SKM-1 (cell line): ENCODE results near the gene PARS2.
"Not testable (repeated sequence)": the region's sequence is repeated elsewhere in the genome, so short reads cannot be mapped to it uniquely, and the experiment has no call there.

ENCODE experiments used
- DNase-seq: peaks from one replicate; lab custom pipeline; 2025; ENCODE audit not compliant: unreplicated experiment; lab: John Stamatoyannopoulos, UW

PARS2 gene

DNA sequence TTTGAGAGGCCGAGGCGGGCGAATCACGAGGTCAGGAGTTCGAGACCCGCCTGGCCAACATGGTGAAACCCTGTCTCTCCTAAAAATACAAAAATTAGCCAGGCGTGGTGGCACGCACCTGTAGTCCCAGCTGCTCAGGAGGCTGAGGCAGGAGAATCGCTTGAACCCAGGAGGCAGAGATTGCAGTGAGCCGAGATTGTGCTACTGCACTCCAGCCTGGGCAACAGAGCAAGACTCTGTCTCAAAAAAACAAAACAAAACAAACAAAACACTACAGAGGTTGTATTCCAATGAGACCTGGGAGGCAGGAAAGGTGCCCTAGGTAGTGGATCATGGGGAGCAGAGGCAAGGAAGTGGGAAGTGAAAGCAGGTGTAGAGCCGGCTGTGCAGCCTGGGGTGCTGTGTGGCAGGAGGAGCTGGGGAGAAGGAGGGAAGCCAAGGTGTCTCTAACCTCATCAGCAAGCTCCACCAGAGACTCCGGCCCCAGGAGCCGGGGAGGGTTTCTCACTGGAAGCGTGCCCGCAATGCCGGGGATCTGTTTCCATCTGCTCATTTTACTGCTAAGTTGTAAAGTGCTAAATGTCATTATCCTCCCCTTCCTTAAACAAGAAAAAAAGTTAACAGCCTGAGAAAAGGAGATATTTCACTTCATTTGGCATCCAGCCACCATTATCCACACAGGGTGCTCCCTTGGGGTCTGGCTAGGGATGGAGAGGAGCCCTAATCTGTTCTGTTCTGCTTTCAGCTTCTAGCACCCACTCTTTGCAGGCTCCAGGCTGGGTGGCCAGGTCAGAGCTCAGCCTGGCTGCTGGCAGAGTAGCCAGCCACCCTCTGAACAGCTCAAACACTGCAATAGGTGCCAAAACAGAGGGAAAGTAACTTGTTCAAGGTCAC lies 11.8 kb upstream of the PARS2 start:
- DNase-seq, result not testable (repeated sequence)

DNA sequence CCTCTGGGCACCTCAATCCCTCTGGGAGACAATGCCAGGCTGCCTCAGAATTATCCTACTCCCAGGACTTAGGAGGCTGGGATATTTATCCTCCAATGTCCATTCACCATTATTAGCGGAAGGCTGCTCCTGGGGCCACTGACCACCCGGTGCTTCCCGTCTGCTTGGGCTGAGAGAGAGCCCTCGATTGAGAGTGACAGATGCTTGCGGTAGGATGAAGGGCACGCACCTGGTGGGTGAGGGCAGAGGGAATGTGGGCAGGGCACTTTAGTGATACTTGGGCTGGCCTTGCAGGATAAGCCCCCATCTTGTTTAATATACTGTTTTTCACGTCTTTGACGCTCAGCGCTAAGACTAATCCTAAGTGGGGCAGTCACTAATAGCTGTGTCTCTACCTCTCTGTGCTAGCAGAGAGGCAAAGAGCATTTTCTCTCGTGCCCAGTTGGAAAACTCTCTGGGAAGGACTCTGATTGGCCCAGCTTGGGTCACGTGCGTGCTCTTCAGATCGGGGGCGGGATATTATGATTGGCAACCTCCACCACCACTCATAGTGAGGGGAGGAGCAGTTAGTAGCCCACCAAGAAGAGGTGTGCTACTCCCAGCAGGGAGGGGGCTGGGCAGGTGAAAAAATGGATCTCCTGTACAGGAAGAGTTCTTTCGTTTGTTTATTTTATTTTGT lies 10.6 kb upstream of the PARS2 start:
- no peak for DNase-seq

DNA sequence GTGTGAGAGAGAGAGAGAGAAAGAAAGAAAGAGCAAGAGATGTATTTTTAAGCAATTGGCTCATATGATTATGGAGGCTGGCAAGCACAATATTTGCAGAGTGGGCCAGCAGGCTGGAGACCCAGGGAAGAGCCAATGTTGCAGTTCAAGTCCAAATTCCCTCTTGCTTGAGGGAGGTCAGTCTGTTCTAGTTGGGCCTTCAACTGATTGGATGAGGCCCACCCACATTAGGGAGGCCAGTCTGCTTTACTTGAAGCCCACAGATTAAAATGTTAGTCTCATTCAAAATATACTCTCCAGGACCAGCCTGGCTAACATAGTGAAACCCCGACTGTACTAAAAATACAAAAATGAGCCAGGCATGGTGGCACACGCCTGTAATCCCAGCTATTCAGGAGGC lies 8.6 kb upstream of the PARS2 start:
- no peak for DNase-seq

DNA sequence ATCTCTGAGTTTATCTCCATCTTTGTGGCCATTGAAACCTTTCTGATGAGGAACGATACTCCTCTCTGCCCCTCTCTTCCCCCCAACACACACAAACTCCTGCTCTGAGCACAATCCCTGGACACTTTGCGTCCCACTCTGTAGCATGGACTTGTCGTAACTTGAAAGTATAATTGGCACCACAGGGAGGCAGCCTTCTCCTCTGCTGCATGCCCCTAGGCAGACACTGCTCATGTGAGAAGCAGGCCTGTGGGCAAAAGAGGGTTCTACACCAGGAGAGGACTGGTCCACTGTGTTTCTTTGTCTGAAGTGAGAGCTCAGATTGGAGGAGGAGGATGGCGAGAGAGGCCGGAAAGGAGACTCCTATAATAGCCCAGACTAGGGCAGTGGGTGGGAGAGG lies 3.8 kb upstream of the PARS2 start:
- no peak for DNase-seq

DNA sequence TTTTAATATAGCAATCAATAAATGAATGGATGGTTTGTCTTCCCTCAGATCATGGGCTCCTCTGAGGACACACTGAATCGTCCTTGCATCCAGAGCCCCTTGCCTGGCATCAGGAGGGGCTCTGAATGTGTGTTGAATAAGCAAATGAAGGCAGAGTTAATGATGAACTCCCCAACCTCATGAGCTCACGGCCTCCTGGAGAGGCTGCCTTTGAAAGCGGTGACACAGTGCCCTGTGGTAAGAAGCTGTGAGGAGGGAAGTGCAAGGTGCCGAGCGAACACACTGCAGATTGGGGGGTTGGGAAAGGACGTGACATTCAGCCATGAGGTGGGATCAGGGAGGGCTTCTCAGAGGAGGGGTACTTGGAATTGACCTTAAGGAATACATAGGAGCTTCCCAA lies 3.2 kb upstream of the PARS2 start:
- DNase-seq, result no peak

DNA sequence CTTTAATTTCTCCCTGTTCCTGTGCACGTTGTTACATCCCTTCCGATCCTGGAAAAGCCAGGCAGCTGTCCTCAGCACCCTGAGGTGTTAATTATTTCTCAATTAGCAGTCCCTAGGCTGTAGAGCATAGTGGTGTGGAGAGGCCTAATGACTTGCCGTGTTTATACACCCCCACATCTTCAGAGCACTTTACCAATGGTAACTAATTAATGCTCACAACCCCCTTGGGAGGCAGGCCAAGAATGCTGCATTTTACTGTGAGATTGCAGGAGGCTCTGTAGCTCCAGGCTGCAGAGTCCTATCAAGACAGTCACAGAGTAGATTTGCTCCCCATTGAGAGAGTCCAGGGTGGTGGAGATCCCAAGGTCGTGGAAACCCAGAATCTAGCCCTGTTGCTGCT lies 2.4 kb upstream of the PARS2 start:
- DNase-seq, result no peak

DNA sequence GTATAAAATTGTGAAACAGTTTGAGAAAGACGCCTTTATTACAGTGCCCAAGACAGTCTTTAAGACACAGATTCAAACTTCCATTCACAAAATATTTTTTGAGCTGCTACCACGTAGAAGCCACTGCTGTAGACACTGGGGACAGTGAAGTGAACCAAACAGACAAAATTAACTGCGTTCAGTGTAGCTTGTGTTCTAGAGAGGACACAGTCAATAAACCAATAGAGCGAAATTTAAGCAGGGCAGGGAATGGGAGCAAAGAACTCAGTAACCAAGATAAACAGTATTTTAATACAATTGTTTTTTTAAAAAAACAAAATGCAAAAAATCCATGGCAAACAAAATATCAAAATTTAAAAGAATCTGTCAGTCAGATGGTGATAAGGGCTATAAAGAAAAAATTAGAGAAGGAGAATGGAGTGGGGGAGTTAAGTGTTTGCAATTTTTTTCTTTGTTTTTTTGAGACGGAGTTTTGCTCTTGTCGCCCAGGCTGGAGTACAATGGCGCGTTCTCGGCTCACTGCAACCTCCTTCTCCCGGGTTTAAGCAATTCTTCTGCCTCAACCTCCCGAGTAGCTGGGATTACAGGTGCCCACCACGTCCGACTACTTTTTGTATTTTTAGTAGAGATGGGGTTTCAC lies 719 bp upstream of the PARS2 start:
- DNase-seq, result no peak

DNA sequence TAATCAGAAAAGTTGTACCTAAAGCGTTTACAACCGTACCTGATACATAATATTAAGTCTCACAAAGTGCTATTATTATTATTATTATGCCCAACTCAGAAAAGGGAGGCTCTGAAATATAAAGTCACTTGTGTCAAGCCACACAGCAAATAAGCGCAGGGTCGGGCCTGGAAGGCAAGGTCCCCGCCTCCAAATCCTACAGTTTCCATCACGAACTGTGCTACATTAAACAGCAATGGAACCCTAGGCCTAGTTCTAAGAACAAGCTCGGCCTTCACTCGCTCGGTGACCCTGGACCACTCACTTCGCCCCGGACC lies 549 bp downstream of the PARS2 start:
- DNase-seq, result no peak

DNA sequence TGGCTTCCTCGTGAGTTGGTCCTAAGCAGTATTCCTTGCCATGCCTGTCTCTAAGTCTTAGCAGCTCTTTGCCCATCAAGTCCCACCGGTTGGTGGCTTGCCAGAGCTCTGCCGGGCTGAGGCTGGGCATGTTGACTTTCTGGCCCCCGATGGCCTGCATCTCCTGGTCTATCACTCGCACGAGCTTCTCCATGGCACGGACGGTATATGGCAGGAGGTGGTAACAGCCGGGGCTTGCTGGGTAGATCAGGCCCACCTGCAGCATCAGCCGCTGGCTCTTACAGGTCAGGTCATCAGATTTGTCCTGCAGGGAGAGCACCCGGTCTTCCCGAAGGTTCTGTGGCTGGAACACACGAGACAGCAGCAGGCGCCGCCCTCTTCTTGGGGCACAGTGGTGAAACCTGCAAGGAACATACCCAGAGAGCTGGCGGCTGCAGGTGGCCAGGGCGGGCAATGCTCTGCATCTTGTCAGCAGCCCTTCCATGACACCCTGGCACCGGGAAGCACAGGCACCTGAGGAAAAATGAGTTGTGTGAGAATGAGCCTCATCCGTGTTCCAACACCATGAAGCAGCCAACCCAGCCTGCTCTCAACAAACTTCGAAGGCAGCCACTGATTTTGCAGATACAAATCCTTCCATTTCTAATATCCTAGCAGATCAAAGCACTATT lies 5.5 kb downstream of the PARS2 start:
- no peak for DNase-seq

DNA sequence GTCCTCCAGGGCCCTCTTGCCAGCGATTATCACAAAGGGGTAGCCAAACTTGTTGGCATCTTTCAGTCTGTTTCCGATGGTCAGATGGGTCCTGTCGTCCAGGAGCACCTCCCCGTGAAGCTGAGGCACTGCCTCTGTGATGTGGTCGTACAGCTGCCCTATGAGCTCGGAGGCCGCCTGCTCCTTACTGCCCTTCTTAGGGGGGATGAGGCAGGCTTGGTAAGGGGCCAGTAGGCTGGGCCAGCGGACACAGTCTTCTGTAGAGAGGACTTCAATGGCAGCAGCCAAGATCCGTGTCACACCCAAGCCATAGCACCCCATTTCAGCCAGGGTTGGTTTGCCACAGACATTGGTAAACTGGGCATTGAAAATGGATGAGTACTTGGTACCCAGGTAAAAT lies 6.5 kb downstream of the PARS2 start:
- no peak for DNase-seq

DNA sequence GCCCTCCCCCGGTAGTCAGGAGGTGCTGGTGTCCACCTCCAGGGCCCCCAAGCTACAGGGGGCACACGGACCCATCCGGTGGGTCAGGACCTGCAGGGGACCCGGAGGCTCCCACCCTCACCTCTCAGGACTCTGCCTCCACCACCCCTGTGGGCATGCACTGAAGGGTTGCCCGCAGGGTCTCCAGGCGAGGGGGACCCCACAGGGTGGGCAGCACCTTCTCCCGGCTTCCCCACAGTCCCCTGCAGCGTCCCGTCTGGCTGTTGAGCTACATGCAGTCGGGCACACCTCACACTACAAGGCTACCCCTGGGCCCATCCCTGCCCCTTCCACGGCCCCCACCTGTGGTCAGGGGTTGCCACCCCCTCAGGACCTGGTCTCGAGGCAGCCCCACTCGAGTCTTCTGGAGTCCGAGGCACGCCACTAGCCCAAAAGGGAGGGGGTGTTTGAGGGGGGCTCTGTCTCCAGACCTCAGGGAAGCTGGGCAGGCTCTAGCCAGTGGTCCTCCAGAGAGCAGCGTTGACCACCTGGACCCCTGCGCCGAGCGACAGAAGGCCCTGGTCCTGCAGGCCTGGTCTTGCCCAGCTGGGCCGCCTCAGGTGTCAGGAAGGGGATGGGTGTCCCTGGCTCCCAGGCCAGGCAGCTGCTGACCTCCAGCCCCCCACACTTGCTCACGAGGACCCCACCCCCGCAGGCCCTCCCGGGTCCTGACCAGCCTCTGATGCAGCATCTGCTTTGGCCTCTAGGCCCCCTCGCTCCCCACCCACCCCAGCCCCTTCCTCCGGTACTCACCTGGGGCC lies 9.6 kb downstream of the PARS2 start:
- DNase-seq, result no peak

DNA sequence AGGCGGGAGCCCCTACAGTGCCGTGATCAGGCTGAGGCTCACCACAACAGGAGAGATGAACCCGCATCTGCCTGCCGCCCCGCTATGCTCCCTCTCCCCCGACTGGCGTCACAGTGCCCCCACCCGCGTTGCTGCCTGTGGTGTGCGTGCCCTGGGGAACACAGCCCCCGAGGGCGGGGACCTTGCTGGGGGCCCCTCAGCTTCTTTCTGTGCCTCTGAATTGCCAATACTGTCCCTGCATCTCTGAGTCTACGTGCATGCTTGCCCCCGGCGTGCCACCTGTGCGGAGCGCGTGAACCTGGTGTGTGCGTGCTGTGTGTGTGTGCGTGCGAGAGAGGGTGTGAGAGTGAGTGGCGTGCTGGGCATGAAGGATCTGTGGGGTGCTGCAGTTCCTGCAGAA lies 10.3 kb downstream of the PARS2 start:
- DNase-seq, result no peak

DNA sequence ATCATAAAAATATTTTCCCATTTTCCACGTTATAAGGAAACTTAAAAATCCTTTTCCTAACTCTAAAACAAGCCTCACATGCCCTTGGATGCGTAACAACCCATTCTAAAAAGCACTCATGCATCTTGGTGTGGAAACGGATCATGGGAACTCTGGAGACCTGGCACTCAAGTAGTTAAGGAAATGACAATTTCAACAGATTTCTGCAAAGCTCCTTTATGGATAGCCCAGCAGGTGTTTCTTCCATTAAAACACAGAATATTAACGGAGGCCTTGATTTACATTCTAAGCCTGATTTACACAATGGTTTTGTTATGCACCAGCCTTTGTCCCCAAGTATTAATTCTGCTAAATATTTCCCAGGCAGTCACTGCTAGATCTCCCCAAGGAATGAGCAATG lies 12.9 kb downstream of the PARS2 start:
- DNase-seq, result no peak

DNA sequence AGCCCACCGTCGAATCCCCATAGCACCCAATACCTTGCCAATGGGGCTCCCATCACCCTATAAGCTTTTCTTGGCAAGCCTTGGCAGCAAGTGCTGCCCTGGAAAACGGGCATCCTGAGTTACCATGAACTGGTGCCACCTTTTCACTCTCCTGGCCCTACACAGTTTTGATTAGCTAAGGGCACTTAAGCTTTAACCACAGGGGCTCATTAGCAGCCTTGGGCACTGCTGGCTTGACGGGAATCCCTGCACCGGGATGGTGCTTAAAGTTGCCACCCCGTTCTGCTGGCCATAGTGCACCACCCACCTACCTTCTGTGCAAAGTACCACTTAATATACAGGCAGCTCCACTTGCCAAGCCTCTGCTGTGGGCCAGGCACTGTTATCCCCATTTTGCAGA lies 13.7 kb downstream of the PARS2 start:
- DNase-seq, result no peak

DNA sequence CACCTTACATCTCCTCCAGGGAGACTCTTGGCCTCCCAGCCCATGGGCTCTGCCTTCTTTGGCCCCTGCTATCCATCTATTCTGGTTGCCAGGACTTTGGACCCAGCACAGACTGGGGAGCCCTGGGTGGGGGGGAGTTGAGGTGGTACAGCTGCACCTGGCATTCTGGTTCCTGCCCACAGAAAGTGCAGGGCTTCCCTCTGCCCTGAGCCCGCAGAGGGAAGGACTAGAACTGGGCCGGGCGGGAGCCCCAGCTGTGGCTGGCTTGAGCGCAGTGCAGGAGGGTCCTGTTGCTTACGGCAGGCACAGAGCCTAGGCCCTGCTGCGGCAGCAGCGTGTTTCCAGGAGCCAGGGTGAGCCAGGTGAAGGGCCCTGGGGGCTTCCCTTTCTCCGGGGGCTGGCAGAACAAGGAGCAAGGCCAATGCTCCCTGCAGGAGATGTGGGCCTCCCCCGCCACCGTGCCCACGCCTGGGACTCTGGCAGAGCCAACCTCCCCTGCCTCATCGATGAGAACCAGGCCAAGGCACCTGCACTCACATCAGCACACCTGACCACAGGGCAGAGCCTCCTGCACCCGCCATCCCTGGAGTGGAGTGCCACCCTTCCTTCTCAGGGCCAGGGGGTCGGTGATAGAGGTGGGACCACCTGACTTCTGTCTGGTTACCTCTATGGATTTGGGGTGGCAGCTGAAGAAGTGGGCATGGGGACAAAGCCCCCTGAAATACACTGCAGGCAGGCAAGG lies 16.1 kb downstream of the PARS2 start:
- no peak for DNase-seq

DNA sequence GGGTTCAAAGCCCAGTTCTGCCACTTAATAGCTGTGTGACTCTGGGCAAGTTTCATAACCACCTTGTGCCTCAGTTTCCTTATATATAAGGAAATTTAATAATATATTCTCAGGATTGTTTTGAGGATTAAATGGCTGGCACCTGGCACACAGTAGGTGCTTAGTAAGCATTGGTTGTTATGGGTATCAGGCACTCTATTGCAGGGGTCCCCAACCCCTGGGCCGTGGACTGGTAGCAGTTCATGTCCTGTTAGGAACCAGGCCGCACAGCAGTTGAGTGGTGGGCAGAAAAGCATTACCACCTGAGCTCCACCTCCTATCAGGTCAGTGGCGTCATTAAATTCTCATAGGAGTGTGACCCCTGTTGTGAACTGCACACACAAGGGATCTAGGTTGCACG lies 18.5 kb downstream of the PARS2 start:
- DNase-seq, result no peak

DNA sequence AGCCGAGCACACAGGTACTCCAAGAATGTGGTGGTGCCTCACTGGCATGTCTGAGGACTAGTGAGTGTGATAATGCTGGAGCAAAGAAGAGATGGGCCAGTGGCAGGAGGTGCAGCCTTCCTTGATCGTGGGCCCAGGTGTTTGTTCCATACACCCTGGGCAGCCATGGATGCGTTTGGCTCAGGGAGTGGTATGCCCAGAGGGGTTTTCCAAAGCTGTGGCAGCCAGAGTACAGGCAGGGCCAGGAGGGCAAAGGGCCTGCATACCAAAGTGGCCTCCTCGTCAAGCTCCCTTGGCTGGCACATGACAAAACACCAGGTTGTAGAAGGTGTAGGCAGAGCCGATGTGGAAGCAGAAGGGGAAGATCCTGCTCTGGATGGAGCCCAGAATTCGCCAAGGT lies 19.0 kb downstream of the PARS2 start:
- no peak for DNase-seq

DNA sequence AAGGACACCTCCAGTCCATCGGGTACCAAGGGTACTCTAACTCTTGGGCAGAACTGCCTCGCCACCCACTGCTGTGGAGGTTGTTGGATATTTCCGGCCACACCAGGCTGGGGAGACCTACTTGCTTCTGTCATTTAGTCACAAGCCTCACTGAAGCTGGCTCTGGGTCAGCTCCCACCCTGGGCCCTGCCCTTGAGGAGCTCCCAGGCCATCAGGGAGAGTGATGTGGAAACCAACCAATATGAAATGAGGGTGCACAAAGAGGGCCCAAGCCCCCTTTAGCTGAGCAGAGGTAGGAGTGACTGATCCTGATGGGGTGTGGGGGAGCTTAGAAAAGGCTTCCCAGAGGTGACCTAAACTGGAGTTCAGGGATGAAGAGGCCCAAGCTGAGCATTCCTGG lies 19.6 kb downstream of the PARS2 start:
- no peak for DNase-seq

DNA sequence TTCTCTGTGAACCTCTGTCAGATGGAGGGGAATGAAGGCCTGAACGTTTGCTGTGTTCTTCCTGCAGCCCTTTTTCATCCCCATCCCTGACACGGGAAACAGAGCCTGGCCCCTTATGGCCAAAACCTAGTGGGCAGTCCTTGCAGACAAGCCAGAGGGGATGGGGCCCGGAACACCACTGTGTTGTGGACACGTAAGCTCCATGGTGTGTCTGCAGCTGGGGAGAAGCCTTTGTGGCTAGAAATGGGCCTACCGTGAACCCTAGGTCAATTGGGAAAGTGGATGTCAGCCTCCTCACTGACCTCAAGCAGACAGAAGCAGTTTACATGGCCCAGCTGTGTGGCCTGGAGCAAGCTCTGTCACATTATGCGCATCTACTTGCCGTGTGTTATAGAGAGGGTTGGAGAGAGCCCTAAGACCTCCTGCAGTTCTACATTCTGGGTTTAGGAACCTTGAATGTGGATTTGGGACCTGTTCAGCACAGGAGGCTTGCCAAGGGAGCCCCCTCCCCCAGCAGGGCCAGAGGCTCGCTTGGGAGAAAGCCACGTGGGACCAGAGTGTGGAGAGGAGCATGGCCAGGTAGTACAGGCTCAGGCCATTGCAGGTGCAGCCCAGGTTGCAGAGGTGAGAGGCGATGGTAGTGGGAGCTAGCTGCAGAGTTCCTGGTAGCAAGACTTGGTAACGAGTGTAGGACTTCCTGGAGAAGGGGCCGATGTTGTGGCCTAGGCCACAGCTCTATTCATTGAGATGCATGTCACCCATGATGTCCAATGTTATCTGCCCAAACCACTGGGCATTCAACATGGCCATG lies 20.7 kb downstream of the PARS2 start:
- DNase-seq, result no peak
